ENCODE results near the gene CLDND2.
A peak's percentile ranks its signal among the peaks of the same experiment; 100 is the strongest.

CLDND2 gene

DNA sequence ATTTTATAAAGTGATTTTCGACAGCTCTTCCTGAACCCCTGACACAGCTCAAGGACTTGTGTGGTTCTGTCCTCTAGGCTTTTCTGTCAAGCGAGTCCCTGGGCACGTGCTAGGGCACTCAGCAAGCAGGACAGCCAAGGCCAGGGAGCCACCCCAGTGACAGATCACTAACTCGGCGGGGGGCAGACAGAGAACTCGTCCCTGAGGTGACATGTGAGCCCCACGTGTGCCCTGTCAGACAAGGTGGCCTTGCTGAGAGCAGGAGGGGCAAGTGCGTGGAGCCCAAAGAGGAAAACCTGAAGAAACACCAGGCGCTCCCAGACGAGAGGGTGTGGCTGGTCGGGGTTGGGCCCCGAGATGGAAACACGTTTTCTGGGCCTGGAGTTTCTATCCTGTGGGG, 7.6 kb downstream of the CLDND2 start:
- Histone ChIP-seq H3K4me3 (ENCODE audit: low read length in 2 of 2) (no peak overlapping the region), H3K18ac (ENCODE audit: low read length) (peak overlapping the region; percentile 91), H3K4me1 (ENCODE audit: control insufficient read depth in 2 of 2, insufficient read depth in 1 of 2, low read depth in 1 of 2, low read length in 2 of 2) (peaks cover 6 to 8% of the 10 kb centered on the region in 2 donors), H2AK5ac (ENCODE audit: low read depth, low read length) (no peak overlapping the region), H3K27ac (replicated peaks; ENCODE audit: low read length) (no peak overlapping the region), H2BK5ac (ENCODE audit: low read length) (no peak overlapping the region), H3K36me3 (replicated peaks in 1 of 2; ENCODE audit: control insufficient read depth in 2 of 2, insufficient read depth in 2 of 2, low read length in 2 of 2) (no peaks in the 10 kb centered on the region), H3K79me1 (ENCODE audit: low read depth, low read length) (no peaks in the 10 kb centered on the region), H4K8ac (ENCODE audit: low read depth, low read length) (no peak overlapping the region), H3K9ac (ENCODE audit: low read depth, low read length, poor library complexity) (no peak overlapping the region), H3K23ac (ENCODE audit: low read depth, low read length, poor library complexity) (no peak overlapping the region), H2BK120ac (ENCODE audit: low read depth, low read length) (no peak overlapping the region), H2BK12ac (ENCODE audit: low read length) (no peak overlapping the region), H3K4me2 (ENCODE audit: insufficient read depth, low read length, poor library complexity, severe bottlenecking) (no peak overlapping the region), H3K4ac (ENCODE audit: low read length) (no peak overlapping the region), H2BK15ac (ENCODE audit: low read length) (peak overlapping the region; percentile 79), H2AFZ (ENCODE audit: low read length) (no peak overlapping the region), H3K27me3 (ENCODE audit: control insufficient read depth in 3 of 3, insufficient read depth in 3 of 3, low read depth in 1 of 3, low read length in 3 of 3) (no peaks in the 10 kb centered on the region), H4K91ac (ENCODE audit: low read depth, low read length, poor library complexity) (no peak overlapping the region), H3K9me3 (replicated peaks in 1 of 2; ENCODE audit: control insufficient read depth in 2 of 2, insufficient read depth in 1 of 2, low read depth in 1 of 2, low read length in 2 of 2) (no peaks in the 10 kb centered on the region), H3K14ac (ENCODE audit: low read length) (peak overlapping the region; percentile 56)
- no CpG with 5 or more reads among the region's 13 CpGs for WGBS, 2 donors (ENCODE audit: extremely low coverage in 2 of 2, insufficient read length in 2 of 2, insufficient replicate concordance in 1 of 2)
- DNase-seq (ENCODE audit: low spot score), result no peak

DNA sequence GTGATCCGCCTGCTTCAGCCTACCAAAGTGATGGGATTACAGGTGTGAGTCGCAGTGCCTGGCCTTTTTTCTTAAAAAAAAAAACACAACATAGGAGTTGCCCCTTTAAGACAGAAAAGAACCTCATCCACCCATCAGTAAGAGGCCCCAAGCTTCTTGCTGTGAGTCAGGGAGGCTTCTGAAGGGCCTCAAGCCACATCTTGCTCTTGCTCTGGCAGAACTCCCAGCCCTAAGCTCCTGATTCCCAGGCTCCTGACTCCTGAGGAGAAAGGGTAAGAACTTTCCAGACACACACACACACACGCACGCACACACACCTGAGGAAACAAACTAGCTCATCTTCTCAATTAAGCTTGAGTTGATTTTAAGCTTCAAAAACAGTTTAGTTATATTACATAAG, 9.5 kb downstream of the CLDND2 start:
- Histone ChIP-seq H3K14ac (ENCODE audit: low read length) (no peak overlapping the region), H3K23ac (ENCODE audit: low read depth, low read length, poor library complexity) (no peak overlapping the region), H3K9ac (ENCODE audit: low read depth, low read length, poor library complexity) (no peak overlapping the region), H4K8ac (ENCODE audit: low read depth, low read length) (no peak overlapping the region), H4K91ac (ENCODE audit: low read depth, low read length, poor library complexity) (no peak overlapping the region), H3K4me1 (ENCODE audit: control insufficient read depth in 2 of 2, insufficient read depth in 1 of 2, low read depth in 1 of 2, low read length in 2 of 2) (peaks cover 4% of the 10 kb centered on the region in 2 donors), H3K9me3 (replicated peaks in 1 of 2; ENCODE audit: control insufficient read depth in 2 of 2, insufficient read depth in 1 of 2, low read depth in 1 of 2, low read length in 2 of 2) (no peaks in the 10 kb centered on the region), H2BK5ac (ENCODE audit: low read length) (no peak overlapping the region), H3K18ac (ENCODE audit: low read length) (no peak overlapping the region), H3K4me2 (ENCODE audit: insufficient read depth, low read length, poor library complexity, severe bottlenecking) (no peak overlapping the region), H3K4me3 (ENCODE audit: low read length in 2 of 2) (no peak overlapping the region), H3K27me3 (ENCODE audit: control insufficient read depth in 3 of 3, insufficient read depth in 3 of 3, low read depth in 1 of 3, low read length in 3 of 3) (no peaks in the 10 kb centered on the region), H3K4ac (ENCODE audit: low read length) (no peak overlapping the region), H2BK120ac (ENCODE audit: low read depth, low read length) (no peak overlapping the region), H3K79me1 (ENCODE audit: low read depth, low read length) (no peaks in the 10 kb centered on the region), H2AK5ac (ENCODE audit: low read depth, low read length) (no peak overlapping the region), H3K36me3 (replicated peaks in 1 of 2; ENCODE audit: control insufficient read depth in 2 of 2, insufficient read depth in 2 of 2, low read length in 2 of 2) (no peaks in the 10 kb centered on the region), H2BK15ac (ENCODE audit: low read length) (no peak overlapping the region), H2AFZ (ENCODE audit: low read length) (no peak overlapping the region), H3K27ac (replicated peaks; ENCODE audit: low read length) (no peak overlapping the region), H2BK12ac (ENCODE audit: low read length) (no peak overlapping the region)
- no peak for DNase-seq (ENCODE audit: low spot score)
- no CpG with 5 or more reads among the region's 4 CpGs for WGBS, 2 donors (ENCODE audit: extremely low coverage in 2 of 2, insufficient read length in 2 of 2, insufficient replicate concordance in 1 of 2)

DNA sequence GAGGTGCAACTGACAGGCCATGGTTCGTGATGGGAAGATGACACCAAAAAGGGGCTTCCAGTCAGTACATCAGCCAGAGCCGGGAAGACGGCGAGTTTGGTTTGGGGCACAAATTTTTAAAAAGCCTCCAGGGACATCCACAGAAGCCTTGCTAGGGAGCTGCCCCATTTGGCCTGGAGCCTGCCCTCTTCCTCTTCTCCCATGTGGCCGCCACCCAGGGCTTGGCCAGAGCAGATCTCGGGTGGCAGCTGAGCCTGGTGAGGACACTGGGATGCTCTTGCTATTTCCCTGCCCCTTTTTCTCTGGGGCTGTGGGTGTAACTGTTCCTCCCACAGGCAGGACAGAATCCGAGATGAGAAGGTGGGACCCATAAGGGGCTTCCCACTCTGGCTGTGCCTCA, 10.9 kb downstream of the CLDND2 start:
- DNase-seq (ENCODE audit: low spot score), result no peak
- Histone ChIP-seq H3K36me3 (replicated peaks in 1 of 2; ENCODE audit: control insufficient read depth in 2 of 2, insufficient read depth in 2 of 2, low read length in 2 of 2) (no peaks in the 10 kb centered on the region), H3K4ac (ENCODE audit: low read length) (no peak overlapping the region), H2BK12ac (ENCODE audit: low read length) (no peak overlapping the region), H3K14ac (ENCODE audit: low read length) (no peak overlapping the region), H2BK5ac (ENCODE audit: low read length) (peak overlapping the region; percentile 4), H3K23ac (ENCODE audit: low read depth, low read length, poor library complexity) (no peak overlapping the region), H3K9me3 (replicated peaks in 1 of 2; ENCODE audit: control insufficient read depth in 2 of 2, insufficient read depth in 1 of 2, low read depth in 1 of 2, low read length in 2 of 2) (no peaks in the 10 kb centered on the region), H3K4me1 (ENCODE audit: control insufficient read depth in 2 of 2, insufficient read depth in 1 of 2, low read depth in 1 of 2, low read length in 2 of 2) (peaks cover 9% of the 10 kb centered on the region in 2 donors), H2BK120ac (ENCODE audit: low read depth, low read length) (no peak overlapping the region), H2AFZ (ENCODE audit: low read length) (no peak overlapping the region), H3K4me2 (ENCODE audit: insufficient read depth, low read length, poor library complexity, severe bottlenecking) (no peak overlapping the region), H4K8ac (ENCODE audit: low read depth, low read length) (no peak overlapping the region), H2AK5ac (ENCODE audit: low read depth, low read length) (no peak overlapping the region), H3K4me3 (ENCODE audit: low read length in 2 of 2) (no peak overlapping the region), H2BK15ac (ENCODE audit: low read length) (no peak overlapping the region), H3K9ac (ENCODE audit: low read depth, low read length, poor library complexity) (no peak overlapping the region), H3K18ac (ENCODE audit: low read length) (no peak overlapping the region), H4K91ac (ENCODE audit: low read depth, low read length, poor library complexity) (no peak overlapping the region), H3K27me3 (ENCODE audit: control insufficient read depth in 3 of 3, insufficient read depth in 3 of 3, low read depth in 1 of 3, low read length in 3 of 3) (no peaks in the 10 kb centered on the region), H3K79me1 (ENCODE audit: low read depth, low read length) (no peaks in the 10 kb centered on the region), H3K27ac (replicated peaks; ENCODE audit: low read length) (no peak overlapping the region)
- WGBS, 2 donors (ENCODE audit: extremely low coverage in 2 of 2, insufficient read length in 2 of 2, insufficient replicate concordance in 1 of 2), result no CpG with 5 or more reads among the region's 7 CpGs

DNA sequence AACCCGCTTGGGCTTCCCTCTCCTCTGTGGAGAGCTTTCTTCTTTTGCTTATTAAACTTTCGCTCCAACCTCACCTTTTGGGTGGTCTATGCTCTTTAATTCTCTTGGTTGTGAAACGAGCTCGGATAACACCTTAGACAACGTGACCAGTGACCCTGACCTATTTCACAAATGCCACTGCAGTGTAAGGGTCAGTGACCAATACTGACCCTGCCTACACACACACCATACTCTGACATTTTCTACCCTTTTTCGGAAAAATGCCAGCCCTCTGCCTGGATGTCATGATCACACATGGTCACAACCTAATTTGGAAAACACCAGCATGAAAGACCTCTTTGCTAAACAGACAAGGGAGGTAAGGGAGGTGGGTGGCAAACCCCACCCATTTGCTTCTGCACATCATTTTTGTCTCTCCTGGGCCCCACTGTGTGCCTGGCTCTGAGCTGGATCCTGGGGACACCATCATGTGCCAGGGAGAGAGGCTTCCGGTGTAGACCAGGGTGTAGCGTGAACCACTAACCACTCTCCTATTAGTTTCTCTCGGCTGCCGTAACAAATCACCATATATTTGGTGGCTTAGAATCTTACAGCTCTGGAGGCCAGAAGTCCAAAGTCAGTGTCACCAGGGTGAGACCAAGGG, 12.5 kb downstream of the CLDND2 start:
- Histone ChIP-seq H2AK5ac (ENCODE audit: low read depth, low read length) (peak overlapping the region; percentile 16), H2AFZ (ENCODE audit: low read length) (no peak overlapping the region), H3K4me2 (ENCODE audit: insufficient read depth, low read length, poor library complexity, severe bottlenecking) (no peak overlapping the region), H3K9me3 (replicated peaks in 1 of 2; ENCODE audit: control insufficient read depth in 2 of 2, insufficient read depth in 1 of 2, low read depth in 1 of 2, low read length in 2 of 2) (no peaks in the 10 kb centered on the region), H3K36me3 (replicated peaks in 1 of 2; ENCODE audit: control insufficient read depth in 2 of 2, insufficient read depth in 2 of 2, low read length in 2 of 2) (no peaks in the 10 kb centered on the region), H4K91ac (ENCODE audit: low read depth, low read length, poor library complexity) (no peak overlapping the region), H2BK12ac (ENCODE audit: low read length) (no peak overlapping the region), H3K27me3 (ENCODE audit: control insufficient read depth in 3 of 3, insufficient read depth in 3 of 3, low read depth in 1 of 3, low read length in 3 of 3) (no peaks in the 10 kb centered on the region), H3K27ac (replicated peaks; ENCODE audit: low read length) (no peak overlapping the region), H3K79me1 (ENCODE audit: low read depth, low read length) (no peaks in the 10 kb centered on the region), H2BK5ac (ENCODE audit: low read length) (no peak overlapping the region), H3K4me1 (ENCODE audit: control insufficient read depth in 2 of 2, insufficient read depth in 1 of 2, low read depth in 1 of 2, low read length in 2 of 2) (peaks cover 9% of the 10 kb centered on the region in 2 donors), H3K9ac (ENCODE audit: low read depth, low read length, poor library complexity) (no peak overlapping the region), H3K18ac (ENCODE audit: low read length) (no peak overlapping the region), H4K8ac (ENCODE audit: low read depth, low read length) (no peak overlapping the region), H3K4me3 (ENCODE audit: low read length in 2 of 2) (no peak overlapping the region), H3K23ac (ENCODE audit: low read depth, low read length, poor library complexity) (no peak overlapping the region), H3K4ac (ENCODE audit: low read length) (no peak overlapping the region), H3K14ac (ENCODE audit: low read length) (no peak overlapping the region), H2BK15ac (ENCODE audit: low read length) (no peak overlapping the region), H2BK120ac (ENCODE audit: low read depth, low read length) (no peak overlapping the region)
- no peak for DNase-seq (ENCODE audit: low spot score)
- no CpG with 5 or more reads among the region's 10 CpGs for WGBS, 2 donors (ENCODE audit: extremely low coverage in 2 of 2, insufficient read length in 2 of 2, insufficient replicate concordance in 1 of 2)

Measured in neuronal stem cell (in vitro differentiated cells).